Vagina (tissue), 2 donors: ENCODE results near the gene LSM12.

ENCODE experiments used
- CTCF ChIP-seq, 3 experiments: fragments of 450-650 bp in 2 of 3; fragments of 200-600 bp in 1 of 3; sonication (generic) in 1 of 3; IDR thresholded peaks; one replicate each; pipeline ENCODE4 v1.5.1; 2017 to 2019; ENCODE audit warnings: antibody characterized with exemption in 3 of 3, mild to moderate bottlenecking in 2 of 3, moderate library complexity in 2 of 3
- POLR2A ChIP-seq, 2 donors: fragments of 450-650 bp; IDR thresholded peaks; one replicate each; pipeline ENCODE4 v1.6.1; 2017; ENCODE audit warnings: antibody characterized with exemption in 2 of 2, mild to moderate bottlenecking in 2 of 2, moderate library complexity in 2 of 2
- POLR2AphosphoS5 ChIP-seq, 2 donors: sonication (generic); formaldehyde crosslinking; IDR thresholded peaks; one replicate each; pipeline ENCODE4 v1.9.0; 2017; ENCODE audit warnings: antibody characterized with exemption in 2 of 2, mild to moderate bottlenecking in 2 of 2, low read depth in 1 of 2; ENCODE audit not compliant: insufficient read depth in 1 of 2

- TF ChIP-seq CTCF (IDR thresholded peaks at IDR 0.05) (no peak), POLR2AphosphoS5 (IDR thresholded peaks at IDR 0.05; ENCODE audit: insufficient read depth in 1 of 2, low read depth in 1 of 2) (no peak), POLR2A (IDR thresholded peaks at IDR 0.05) (no peak)
Measured at GRCh38 chr17:44012874-44013273, 53.6 kb downstream of the LSM12 start.
